NCI-H226 (cell line): ENCODE data around the gene PCSK1N.
"Not testable (repeated sequence)": the region's sequence is repeated elsewhere in the genome, so short reads cannot be mapped to it uniquely, and the experiment has no call there.

Experiments
- DNase-seq: peaks from one replicate; pipeline ENCODE4 v3.0.0-alpha.2; 2015

PCSK1N gene

GRCh38 chrX:48835524-48836329, at the start of gene PCSK1N:
TSS of gene PCSK1N (minus strand) at chrX:48835610. CDS start at chrX:48835532, 78 bp downstream.
- DNase-seq, result peak; percentile 44

GRCh38 chrX:48883729-48884128, 48.3 kb upstream of the PCSK1N start:
- no peak for DNase-seq

GRCh38 chrX:48876944-48877343, 41.5 kb upstream of the PCSK1N start:
- DNase-seq, result not testable (repeated sequence)

- DNase-seq, result not testable (repeated sequence)
Measured at GRCh38 chrX:48872017-48872416, 36.6 kb upstream of the PCSK1N start.

- peak; percentile 73 for DNase-seq
Measured at GRCh38 chrX:48864210-48864609, 28.8 kb upstream of the PCSK1N start.

GRCh38 chrX:48854898-48855297, 19.5 kb upstream of the PCSK1N start:
- peak; percentile 21 for DNase-seq

- not testable (repeated sequence) for DNase-seq
Measured at GRCh38 chrX:48854121-48854804, 18.9 kb upstream of the PCSK1N start.

GRCh38 chrX:48853494-48853893, 18.1 kb upstream of the PCSK1N start:
- DNase-seq, result not testable (repeated sequence)

- no peak for DNase-seq
Measured at GRCh38 chrX:48852857-48853256, 17.4 kb upstream of the PCSK1N start.

- no peak for DNase-seq
Measured at GRCh38 chrX:48848847-48849246, 13.4 kb upstream of the PCSK1N start.

GRCh38 chrX:48839686-48840085, 4.3 kb upstream of the PCSK1N start:
- no peak for DNase-seq

- DNase-seq, result no peak
Measured at GRCh38 chrX:48834383-48834709, 1.1 kb downstream of the PCSK1N start.

- DNase-seq, result no peak
Measured at GRCh38 chrX:48833542-48834138, 1.8 kb downstream of the PCSK1N start.

- no peak for DNase-seq
Measured at GRCh38 chrX:48831909-48832291, 3.5 kb downstream of the PCSK1N start.

GRCh38 chrX:48831136-48831908, 4.1 kb downstream of the PCSK1N start:
- DNase-seq, result no peak

GRCh38 chrX:48829016-48829735, 6.2 kb downstream of the PCSK1N start:
- no peak for DNase-seq

- DNase-seq, result no peak
Measured at GRCh38 chrX:48827654-48827968, 7.8 kb downstream of the PCSK1N start.

GRCh38 chrX:48826876-48827653, 8.3 kb downstream of the PCSK1N start:
- no peak for DNase-seq

- DNase-seq, result no peak
Measured at GRCh38 chrX:48826135-48826875, 9.1 kb downstream of the PCSK1N start, which contains the start of gene ERAS. TSS of gene ERAS (plus strand) at chrX:48826513. CDS start at chrX:48829124, 2,611 bp downstream.

- DNase-seq, result no peak
Measured at GRCh38 chrX:48824066-48824465, 11.3 kb downstream of the PCSK1N start.

- DNase-seq, result no peak
Measured at GRCh38 chrX:48823053-48823452, 12.4 kb downstream of the PCSK1N start.
